ENCODE results near the gene PSAT1.

PSAT1 gene

GRCh38 chr9:78316166-78316892, 19.4 kb downstream of the PSAT1 start:
- Histone ChIP-seq H3K36me3 (ENCODE audit: low read length) (no peaks in the 10 kb centered on the region), H3K4me3 (ENCODE audit: insufficient read depth, low read length, poor library complexity, severe bottlenecking) (no peak overlapping the region), H2AFZ (ENCODE audit: low read depth, low read length, severe bottlenecking) (no peak overlapping the region), H3K79me2 (ENCODE audit: insufficient read depth, low read length) (no peaks in the 10 kb centered on the region), H3K9me3 (ENCODE audit: insufficient read depth, low read length) (no peaks in the 10 kb centered on the region), H3F3A (ENCODE audit: insufficient read depth) (no peaks in the 10 kb centered on the region), H3K9ac (ENCODE audit: low read length) (no peak overlapping the region), H3K27ac (ENCODE audit: low read depth, low read length) (no peak overlapping the region), H3K9me2 (replicated peaks; ENCODE audit: insufficient read depth, low read length) (no peaks in the 10 kb centered on the region), H3K27me3 (ENCODE audit: low read length) (no peaks in the 10 kb centered on the region), H3K4me2 (ENCODE audit: low read depth, low read length, poor library complexity, severe bottlenecking) (no peak overlapping the region), H4K20me1 (ENCODE audit: low read depth, low read length) (no peaks in the 10 kb centered on the region)
- no peak for TF ChIP-seq EZH2phosphoT487 (conservative IDR thresholded peaks at IDR 0.05; ENCODE audit: low read length)
- TF ChIP-seq CTCF (IDR thresholded peaks at IDR 0.05; ENCODE audit: insufficient read depth, low read length, poor library complexity, severe bottlenecking) = no peak

GRCh38 chr9:78319197-78320029, 22.5 kb downstream of the PSAT1 start:
- H3K9me2 ChIP-seq (replicated peaks; ENCODE audit: insufficient read depth, low read length) = no peaks in the 10 kb centered on the region
- H4K20me1 ChIP-seq (ENCODE audit: low read depth, low read length) = no peaks in the 10 kb centered on the region
- H3K4me3 ChIP-seq (ENCODE audit: insufficient read depth, low read length, poor library complexity, severe bottlenecking) = no peak overlapping the region
- no peaks in the 10 kb centered on the region for H3K79me2 ChIP-seq (ENCODE audit: insufficient read depth, low read length)
- no peak for TF ChIP-seq CTCF (IDR thresholded peaks at IDR 0.05; ENCODE audit: insufficient read depth, low read length, poor library complexity, severe bottlenecking)
- no peak for TF ChIP-seq EZH2phosphoT487 (conservative IDR thresholded peaks at IDR 0.05; ENCODE audit: low read length)
- no peaks in the 10 kb centered on the region for H3K36me3 ChIP-seq (ENCODE audit: low read length)
- no peak overlapping the region for H3K27ac ChIP-seq (ENCODE audit: low read depth, low read length)
- H3K4me2 ChIP-seq (ENCODE audit: low read depth, low read length, poor library complexity, severe bottlenecking) = no peak overlapping the region
- no peak overlapping the region for H3K9ac ChIP-seq (ENCODE audit: low read length)
- H3K9me3 ChIP-seq (ENCODE audit: insufficient read depth, low read length) = no peaks in the 10 kb centered on the region
- H2AFZ ChIP-seq (ENCODE audit: low read depth, low read length, severe bottlenecking) = no peak overlapping the region
- H3F3A ChIP-seq (ENCODE audit: insufficient read depth) = no peaks in the 10 kb centered on the region
- H3K27me3 ChIP-seq (ENCODE audit: low read length) = no peaks in the 10 kb centered on the region

GRCh38 chr9:78320030-78320693, 23.2 kb downstream of the PSAT1 start:
- Histone ChIP-seq H3K79me2 (ENCODE audit: insufficient read depth, low read length) (no peaks in the 10 kb centered on the region), H3K27me3 (ENCODE audit: low read length) (no peaks in the 10 kb centered on the region), H3K9ac (ENCODE audit: low read length) (no peak overlapping the region), H3K36me3 (ENCODE audit: low read length) (no peaks in the 10 kb centered on the region), H3K4me3 (ENCODE audit: insufficient read depth, low read length, poor library complexity, severe bottlenecking) (no peak overlapping the region), H3K9me2 (replicated peaks; ENCODE audit: insufficient read depth, low read length) (no peaks in the 10 kb centered on the region), H3K27ac (ENCODE audit: low read depth, low read length) (no peak overlapping the region), H3K4me2 (ENCODE audit: low read depth, low read length, poor library complexity, severe bottlenecking) (no peak overlapping the region), H4K20me1 (ENCODE audit: low read depth, low read length) (no peaks in the 10 kb centered on the region), H3K9me3 (ENCODE audit: insufficient read depth, low read length) (no peaks in the 10 kb centered on the region), H2AFZ (ENCODE audit: low read depth, low read length, severe bottlenecking) (no peak overlapping the region), H3F3A (ENCODE audit: insufficient read depth) (no peaks in the 10 kb centered on the region)
- TF ChIP-seq CTCF (IDR thresholded peaks at IDR 0.05; ENCODE audit: insufficient read depth, low read length, poor library complexity, severe bottlenecking) (no peak), EZH2phosphoT487 (conservative IDR thresholded peaks at IDR 0.05; ENCODE audit: low read length) (no peak)
